NCI-H2196 treated with DMSO at 0.1 percent for 48 hours (cell line): ENCODE results near the gene PSMD13.
"Not testable (repeated sequence)": the region's sequence is repeated elsewhere in the genome, so short reads cannot be mapped to it uniquely, and the experiment has no call there.

Source experiments
- DNase-seq: peaks from one replicate; lab custom pipeline; 2025; ENCODE audit not compliant: unreplicated experiment; lab: John Stamatoyannopoulos, UW

PSMD13 gene

GRCh38 chr11:236774-237767, at the start of gene PSMD13:
Gene PSMD13, plus strand, starts transcription at chr11:236976. Its CDS starts 74 bp downstream, at chr11:237050.
- DNase-seq: peak; percentile 74

- not testable (repeated sequence) for DNase-seq
These were observed 47.5 kb upstream of the PSMD13 start for GRCh38 chr11:189200-189783.

- DNase-seq: not testable (repeated sequence)
These were observed 46.9 kb upstream of the PSMD13 start for GRCh38 chr11:189843-190311.

- not testable (repeated sequence) for DNase-seq
These were observed 46.2 kb upstream of the PSMD13 start for GRCh38 chr11:190546-190945.

- DNase-seq: not testable (repeated sequence)
These were observed 45.0 kb upstream of the PSMD13 start for GRCh38 chr11:191490-192478.

- not testable (repeated sequence) for DNase-seq
These were observed 44.1 kb upstream of the PSMD13 start, which contains the start of gene SCGB1C1 for GRCh38 chr11:192674-193128. Gene SCGB1C1, plus strand, starts transcription at chr11:193078. Its CDS starts 22 bp downstream, at chr11:193100.

GRCh38 chr11:193481-193880, 43.3 kb upstream of the PSMD13 start:
- not testable (repeated sequence) for DNase-seq

GRCh38 chr11:196786-197731, 39.7 kb upstream of the PSMD13 start:
- DNase-seq: no peak

- DNase-seq: no peak
These were observed 39.0 kb upstream of the PSMD13 start for GRCh38 chr11:197741-198235.

- no peak for DNase-seq
These were observed 38.5 kb upstream of the PSMD13 start for GRCh38 chr11:198236-198806.

GRCh38 chr11:199004-199581, 37.7 kb upstream of the PSMD13 start:
- no peak for DNase-seq

GRCh38 chr11:199782-200181, 37.0 kb upstream of the PSMD13 start:
- DNase-seq: no peak

GRCh38 chr11:200224-201003, 36.4 kb upstream of the PSMD13 start:
- DNase-seq: no peak

GRCh38 chr11:201966-202365, 34.8 kb upstream of the PSMD13 start:
- no peak for DNase-seq

- no peak for DNase-seq
These were observed 34.3 kb upstream of the PSMD13 start for GRCh38 chr11:202490-202889.

GRCh38 chr11:203056-203944, 33.5 kb upstream of the PSMD13 start:
- no peak for DNase-seq
